ENCODE measurements around the gene MRPL4.

DNA sequence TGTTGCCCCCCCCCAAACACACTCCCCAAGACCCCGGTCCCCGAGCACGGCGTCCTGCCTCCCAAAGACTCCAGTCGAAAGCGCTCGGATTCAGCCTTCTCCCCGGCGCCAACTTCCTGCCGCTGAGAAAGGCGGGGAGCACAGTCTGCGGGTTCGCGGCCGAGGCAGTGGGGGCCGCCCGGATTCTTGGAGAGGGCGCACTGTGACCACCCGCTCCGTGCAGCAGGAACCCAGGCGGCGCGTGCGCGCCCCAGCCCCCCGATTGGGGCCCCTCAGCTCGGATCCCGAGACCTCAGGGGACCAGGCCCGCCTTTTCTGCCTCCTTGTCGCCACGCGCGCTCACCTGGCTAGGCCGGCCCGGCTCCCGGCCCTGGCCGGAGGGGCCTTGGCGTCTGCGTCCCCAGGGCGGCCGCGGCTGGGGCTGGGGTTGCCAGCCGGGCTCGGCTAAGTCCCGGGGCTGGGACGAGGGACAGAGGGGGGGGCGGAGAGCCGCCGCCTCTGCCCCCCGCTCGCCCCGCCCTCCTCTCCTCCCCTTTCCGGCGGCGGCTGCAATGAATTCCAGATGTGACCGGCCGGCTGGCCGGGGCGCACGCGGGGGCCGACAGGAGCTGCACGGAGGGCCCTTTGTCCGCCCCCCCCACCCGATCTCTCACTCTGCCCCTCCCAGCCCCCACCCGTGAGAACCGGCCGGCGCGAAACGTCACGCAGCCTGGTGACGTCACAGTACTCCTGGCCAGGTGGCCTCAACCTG, 21.0 kb upstream of the MRPL4 start, which contains the start of gene S1PR2:
- TF ChIP-seq, protein P1, sequence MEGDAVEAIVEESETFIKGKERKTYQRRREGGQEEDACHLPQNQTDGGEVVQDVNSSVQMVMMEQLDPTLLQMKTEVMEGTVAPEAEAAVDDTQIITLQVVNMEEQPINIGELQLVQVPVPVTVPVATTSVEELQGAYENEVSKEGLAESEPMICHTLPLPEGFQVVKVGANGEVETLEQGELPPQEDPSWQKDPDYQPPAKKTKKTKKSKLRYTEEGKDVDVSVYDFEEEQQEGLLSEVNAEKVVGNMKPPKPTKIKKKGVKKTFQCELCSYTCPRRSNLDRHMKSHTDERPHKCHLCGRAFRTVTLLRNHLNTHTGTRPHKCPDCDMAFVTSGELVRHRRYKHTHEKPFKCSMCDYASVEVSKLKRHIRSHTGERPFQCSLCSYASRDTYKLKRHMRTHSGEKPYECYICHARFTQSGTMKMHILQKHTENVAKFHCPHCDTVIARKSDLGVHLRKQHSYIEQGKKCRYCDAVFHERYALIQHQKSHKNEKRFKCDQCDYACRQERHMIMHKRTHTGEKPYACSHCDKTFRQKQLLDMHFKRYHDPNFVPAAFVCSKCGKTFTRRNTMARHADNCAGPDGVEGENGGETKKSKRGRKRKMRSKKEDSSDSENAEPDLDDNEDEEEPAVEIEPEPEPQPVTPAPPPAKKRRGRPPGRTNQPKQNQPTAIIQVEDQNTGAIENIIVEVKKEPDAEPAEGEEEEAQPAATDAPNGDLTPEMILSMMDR (IDR thresholded peaks at IDR 0.05; ENCODE audit: poor library complexity), result no peak
- no peak for TF ChIP-seq EZH2 (IDR thresholded peaks at IDR 0.05; ENCODE audit: borderline replicate concordance)
- TF ChIP-seq EZH2phosphoT487 (IDR thresholded peaks at IDR 0.05; ENCODE audit: low read depth, severe bottlenecking, unreplicated experiment), result no peak

Data from hepatocyte (in vitro differentiated cells).